H9 (cell line): ENCODE data around the gene CDH22. TPM values are rescaled to one million over a fixed set of nuclear protein-coding genes. Genes with fewer than 3 reads are reported as not detected.

ENCODE experiments used
- DNase-seq: peaks from one replicate; pipeline ENCODE4 v3.0.0-alpha.2; 2017
- H2AFZ ChIP-seq: one replicate; pipeline ENCODE4 v1.6.1; 2013; ENCODE audit warnings: mild to moderate bottlenecking, low read length, control low read depth, moderate library complexity
- H2AK5ac ChIP-seq: 2 replicates; pipeline ENCODE4 v1.6.1; 2013; ENCODE audit warnings: low read length, control low read depth, mixed read lengths; ENCODE audit not compliant: insufficient read length
- H2BK120ac ChIP-seq: one replicate; pipeline ENCODE4 v1.6.1; 2013; ENCODE audit warnings: low read depth, mild to moderate bottlenecking, low read length, control low read depth, inconsistent platforms; ENCODE audit not compliant: poor library complexity, severe bottlenecking
- H2BK12ac ChIP-seq: 2 replicates; pipeline ENCODE4 v1.6.1; 2013; ENCODE audit warnings: low read length, control low read depth, mixed read lengths, low read depth; ENCODE audit not compliant: insufficient read length
- H2BK15ac ChIP-seq: 2 replicates; pipeline ENCODE4 v1.6.1; 2013; ENCODE audit warnings: low read depth, low read length, control low read depth
- H2BK20ac ChIP-seq: one replicate; pipeline ENCODE4 v1.6.1; 2013; ENCODE audit warnings: low read depth, mild to moderate bottlenecking, low read length, control low read depth, inconsistent platforms; ENCODE audit not compliant: poor library complexity, severe bottlenecking
- H2BK5ac ChIP-seq: 2 replicates; pipeline ENCODE4 v1.6.1; 2013; ENCODE audit warnings: low read length, control low read depth, mixed read lengths; ENCODE audit not compliant: insufficient read length
- H3K14ac ChIP-seq: 2 replicates; pipeline ENCODE4 v1.6.1; 2013; ENCODE audit warnings: low read length, control low read depth; ENCODE audit not compliant: insufficient read depth
- H3K18ac ChIP-seq: 2 replicates; pipeline ENCODE4 v1.6.1; 2013; ENCODE audit warnings: low read depth, mild to moderate bottlenecking, mixed read lengths, low read length, control low read depth; ENCODE audit not compliant: insufficient read length
- H3K23ac ChIP-seq: 2 replicates; pipeline ENCODE4 v1.6.1; 2013; ENCODE audit warnings: low read length, control low read depth, mixed read lengths, low read depth; ENCODE audit not compliant: insufficient read length
- H3K23me2 ChIP-seq: 2 replicates; pipeline ENCODE4 v1.6.1; 2013; ENCODE audit warnings: low read depth, mild to moderate bottlenecking, mixed read lengths, low read length, control low read depth; ENCODE audit not compliant: insufficient read length, poor library complexity, severe bottlenecking
- H3K27ac ChIP-seq: 2 replicates; pipeline ENCODE4 v1.5.1; 2013; ENCODE audit warnings: low read length, control low read depth, mixed read lengths, low read depth; ENCODE audit not compliant: insufficient read length
- H3K27me3 ChIP-seq: 2 replicates; pipeline ENCODE4 v1.6.1; 2013; ENCODE audit warnings: low read length, control low read depth, inconsistent platforms; ENCODE audit not compliant: insufficient read depth
- H3K4ac ChIP-seq: 2 replicates; pipeline ENCODE4 v1.6.1; 2013; ENCODE audit warnings: low read depth, mild to moderate bottlenecking, control low read depth, inconsistent platforms, low read length, moderate library complexity
- H3K4me1 ChIP-seq: 2 replicates; pipeline ENCODE4 v1.6.1; 2013; ENCODE audit warnings: low read length, control low read depth, inconsistent platforms; ENCODE audit not compliant: insufficient read depth
- H3K4me2 ChIP-seq: 2 replicates; pipeline ENCODE4 v1.6.1; 2013; ENCODE audit warnings: low read length, control low read depth, mixed read lengths; ENCODE audit not compliant: insufficient read length, insufficient read depth
- H3K56ac ChIP-seq: 2 replicates; pipeline ENCODE4 v1.6.1; 2013; ENCODE audit warnings: low read depth, mild to moderate bottlenecking, mixed read lengths, low read length, control low read depth; ENCODE audit not compliant: insufficient read length
- H3K79me1 ChIP-seq: 2 replicates; pipeline ENCODE4 v1.6.1; 2013; ENCODE audit warnings: low read depth, mild to moderate bottlenecking, moderate library complexity, low read length, control low read depth, inconsistent platforms; ENCODE audit not compliant: insufficient read depth, poor library complexity, severe bottlenecking
- H3K79me2 ChIP-seq: 2 replicates; pipeline ENCODE4 v1.6.1; 2013; ENCODE audit warnings: low read length, control low read depth, inconsistent platforms; ENCODE audit not compliant: insufficient read depth
- H3K9ac ChIP-seq: 2 replicates; pipeline ENCODE4 v1.6.1; 2013; ENCODE audit warnings: low read length, control low read depth, mixed read lengths; ENCODE audit not compliant: insufficient read length; ENCODE audit errors: extremely low read depth
- H3K9me3 ChIP-seq: one replicate; pipeline ENCODE4 v1.6.1; 2013; ENCODE audit warnings: low read depth, low read length, inconsistent platforms; ENCODE audit not compliant: control insufficient read depth
- H3T11ph ChIP-seq: one replicate; pipeline ENCODE4 v1.6.1; 2013; ENCODE audit warnings: mild to moderate bottlenecking, low read length, control low read depth, inconsistent platforms
- H4K20me1 ChIP-seq: one replicate; pipeline ENCODE4 v1.6.1; 2013; ENCODE audit not compliant: control insufficient read depth, insufficient read length, insufficient read depth
- H4K5ac ChIP-seq: 2 replicates; pipeline ENCODE4 v1.6.1; 2013; ENCODE audit warnings: low read depth, mild to moderate bottlenecking, mixed read lengths, low read length, control low read depth; ENCODE audit not compliant: insufficient read length
- H4K8ac ChIP-seq: replicated peaks from 2 replicates; pipeline ENCODE4 v1.6.1; 2013; ENCODE audit warnings: low read length, control low read depth, mixed read lengths, low read depth; ENCODE audit not compliant: insufficient read length
- H4K91ac ChIP-seq: 2 replicates; pipeline ENCODE4 v1.6.1; 2013; ENCODE audit warnings: low read depth, mild to moderate bottlenecking, moderate library complexity, mixed read lengths, low read length, control low read depth; ENCODE audit not compliant: insufficient read length
- H3K27ac Mint-ChIP-seq, 3 experiments: 2 replicates in 2 of 3; 3 replicates in 1 of 3; pipeline ENCODE4 v1.8.0; 2020 to 2021; ENCODE audit warnings: mixed read lengths in 3 of 3, mild to moderate bottlenecking in 1 of 3, moderate library complexity in 1 of 3
- H3K27me3 Mint-ChIP-seq: 2 replicates; pipeline ENCODE4 v1.8.0; 2021; ENCODE audit warnings: low read depth, mild to moderate bottlenecking, moderate library complexity, mixed read lengths
- H3K36me3 Mint-ChIP-seq, 3 experiments: 2 replicates in 2 of 3; 3 replicates in 1 of 3; pipeline ENCODE4 v1.8.0; 2020 to 2021; ENCODE audit warnings: low read depth in 3 of 3, mixed read lengths in 3 of 3; ENCODE audit not compliant: insufficient read depth in 1 of 3
- H3K4me1 Mint-ChIP-seq, 2 experiments: 2 replicates each; pipeline ENCODE4 v1.8.0; 2020; ENCODE audit warnings: mixed read lengths in 2 of 2
- H3K4me3 Mint-ChIP-seq, 2 experiments: 2 replicates in 1 of 2; 3 replicates in 1 of 2; pipeline ENCODE4 v1.8.0; 2020 to 2021; ENCODE audit warnings: mild to moderate bottlenecking in 2 of 2, mixed read lengths in 2 of 2, moderate library complexity in 1 of 2
- H3K9me3 Mint-ChIP-seq, 2 experiments: 2 replicates in 1 of 2; 3 replicates in 1 of 2; pipeline ENCODE4 v1.8.0; 2020; ENCODE audit warnings: mild to moderate bottlenecking in 2 of 2, mixed read lengths in 2 of 2, moderate library complexity in 1 of 2
- WGBS: extraction: QIAGEN DNeasy Blood & Tissue Kit; methylation state at CpG from one replicate; pipeline ENCODE4 v1.1.7; 2013; ENCODE audit warnings: missing lambda C conversion rate, low lambda C conversion rate, mixed read lengths; ENCODE audit not compliant: insufficient read length; ENCODE audit errors: extremely low coverage; 5-methylcytosine and 5-hydroxymethylcytosine counted together
- total RNA-seq: library from RNA; stranded (reverse); gene quantifications from 2 replicates; pipeline ENCODE4 v1.2.1, GENCODE V29; 2021
- TF ChIP-seq, protein P1 (sequence below): fragments of 200-600 bp; sonication (generic); conservative IDR thresholded peaks from 3 replicates; pipeline ENCODE4 v1.8.0; 2021; ENCODE audit warnings: antibody characterized with exemption, mild to moderate bottlenecking

The CDH22 gene
- total RNA-seq, 1 experiment from 2014 or later, result not detected

DNA sequence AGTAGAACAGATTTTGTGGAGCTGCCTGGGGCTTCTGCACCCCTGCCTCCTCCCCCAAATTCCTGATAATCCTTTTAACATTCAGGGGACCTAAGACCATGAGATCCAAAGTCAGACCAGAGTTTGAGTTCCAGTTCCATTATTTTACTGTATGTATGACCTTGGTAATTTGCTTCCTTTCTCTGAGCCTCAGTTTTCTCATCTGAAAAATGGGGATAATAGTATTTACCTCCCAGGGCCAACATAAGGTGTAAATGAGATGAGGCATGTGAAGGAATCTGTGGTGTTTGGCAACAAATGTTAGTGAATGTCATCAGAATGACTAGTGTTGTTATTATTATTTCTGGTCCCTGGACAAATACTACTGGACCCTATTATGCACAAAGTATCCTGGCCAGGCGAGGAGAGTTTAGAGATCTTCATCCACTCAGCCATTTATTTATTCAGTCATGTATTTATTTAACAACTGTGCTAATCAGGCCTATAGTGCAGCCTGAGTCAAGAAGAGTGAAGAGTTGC, 47.3 kb downstream of the CDH22 start:
- H2AK5ac ChIP-seq, result no peak overlapping the region
- H3K27me3 ChIP-seq, result no peaks in the 10 kb centered on the region
- H3K18ac ChIP-seq, result no peak overlapping the region
- Mint-ChIP-seq H3K4me3 (no peak overlapping the region), H3K9me3 (peaks cover 0 to 3% of the 10 kb centered on the region in 2 experiments; a peak in 3 of 5 replicates), H3K4me1 (no peaks in the 10 kb centered on the region), H3K36me3 (no peaks in the 10 kb centered on the region), H3K27ac (no peak overlapping the region), H3K27me3 (peaks cover 29% of the 10 kb centered on the region)
- no peak for DNase-seq
- no peak overlapping the region for H2BK20ac ChIP-seq
- no peaks in the 10 kb centered on the region for H3K23me2 ChIP-seq
- H3K4me1 ChIP-seq, result no peaks in the 10 kb centered on the region
- no peak overlapping the region for H2BK15ac ChIP-seq
- no CpG with 5 or more reads among the region's 1 CpG for WGBS
- H3K27ac ChIP-seq, result no peak overlapping the region
- TF ChIP-seq, protein P1, sequence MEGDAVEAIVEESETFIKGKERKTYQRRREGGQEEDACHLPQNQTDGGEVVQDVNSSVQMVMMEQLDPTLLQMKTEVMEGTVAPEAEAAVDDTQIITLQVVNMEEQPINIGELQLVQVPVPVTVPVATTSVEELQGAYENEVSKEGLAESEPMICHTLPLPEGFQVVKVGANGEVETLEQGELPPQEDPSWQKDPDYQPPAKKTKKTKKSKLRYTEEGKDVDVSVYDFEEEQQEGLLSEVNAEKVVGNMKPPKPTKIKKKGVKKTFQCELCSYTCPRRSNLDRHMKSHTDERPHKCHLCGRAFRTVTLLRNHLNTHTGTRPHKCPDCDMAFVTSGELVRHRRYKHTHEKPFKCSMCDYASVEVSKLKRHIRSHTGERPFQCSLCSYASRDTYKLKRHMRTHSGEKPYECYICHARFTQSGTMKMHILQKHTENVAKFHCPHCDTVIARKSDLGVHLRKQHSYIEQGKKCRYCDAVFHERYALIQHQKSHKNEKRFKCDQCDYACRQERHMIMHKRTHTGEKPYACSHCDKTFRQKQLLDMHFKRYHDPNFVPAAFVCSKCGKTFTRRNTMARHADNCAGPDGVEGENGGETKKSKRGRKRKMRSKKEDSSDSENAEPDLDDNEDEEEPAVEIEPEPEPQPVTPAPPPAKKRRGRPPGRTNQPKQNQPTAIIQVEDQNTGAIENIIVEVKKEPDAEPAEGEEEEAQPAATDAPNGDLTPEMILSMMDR, result no peak
- H2AFZ ChIP-seq, result no peak overlapping the region
- H3K9ac ChIP-seq, result no peak overlapping the region
- H3K14ac ChIP-seq, result no peak overlapping the region
- H2BK120ac ChIP-seq, result no peak overlapping the region
- H3T11ph ChIP-seq, result no peak overlapping the region
- H2BK12ac ChIP-seq, result no peak overlapping the region
- H2BK5ac ChIP-seq, result no peak overlapping the region
- H4K8ac ChIP-seq, result no peak overlapping the region
- no peak overlapping the region for H3K56ac ChIP-seq
- no peak overlapping the region for H4K5ac ChIP-seq
- no peaks in the 10 kb centered on the region for H3K79me1 ChIP-seq
- no peak overlapping the region for H4K91ac ChIP-seq
- no peak overlapping the region for H3K4me2 ChIP-seq
- no peak overlapping the region for H3K4ac ChIP-seq
- no peaks in the 10 kb centered on the region for H3K79me2 ChIP-seq
- H3K9me3 ChIP-seq, result no peaks in the 10 kb centered on the region
- peaks cover 3% of the 10 kb centered on the region for H4K20me1 ChIP-seq
- H3K23ac ChIP-seq, result no peak overlapping the region
